NCI-H526 treated with DMSO at 0.1 percent for 48 hours (cell line): ENCODE measurements around the gene HS3ST1.
A peak's percentile ranks its signal among the peaks of the same experiment; 100 is the strongest.

Experiments
- DNase-seq: peaks from one replicate; lab custom pipeline; 2025; lab: John Stamatoyannopoulos, UW

HS3ST1 gene

GRCh38 chr4:11428231-11428898 lies at the start of gene HS3ST1:
TSS of gene HS3ST1 (minus strand) at chr4:11428894. CDS start at chr4:11400005, 28,889 bp downstream.
- DNase-seq = peak; percentile 40

DNA sequence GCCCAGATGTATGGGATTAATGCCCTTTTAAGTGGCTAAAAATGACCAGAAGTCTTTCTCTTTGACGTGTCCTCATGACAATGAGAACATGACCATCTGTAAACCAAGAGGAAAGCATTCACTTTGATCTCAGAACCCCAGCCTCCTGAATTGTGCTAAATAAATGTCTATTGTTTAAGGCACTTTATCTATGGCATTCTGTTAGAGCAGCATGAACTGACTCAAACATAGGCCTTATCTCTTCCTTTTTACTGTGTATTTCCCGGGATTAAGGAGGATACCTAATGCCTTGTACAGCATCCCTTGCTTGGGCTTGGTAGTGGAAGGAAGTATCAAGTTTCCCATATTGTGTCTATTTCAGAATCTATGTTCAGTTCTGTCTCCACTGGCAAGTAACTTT lies 47.2 kb upstream of the HS3ST1 start:
- no peak for DNase-seq

- DNase-seq = no peak
Observed at GRCh38 chr4:11474146-11474545, 45.5 kb upstream of the HS3ST1 start.

DNA sequence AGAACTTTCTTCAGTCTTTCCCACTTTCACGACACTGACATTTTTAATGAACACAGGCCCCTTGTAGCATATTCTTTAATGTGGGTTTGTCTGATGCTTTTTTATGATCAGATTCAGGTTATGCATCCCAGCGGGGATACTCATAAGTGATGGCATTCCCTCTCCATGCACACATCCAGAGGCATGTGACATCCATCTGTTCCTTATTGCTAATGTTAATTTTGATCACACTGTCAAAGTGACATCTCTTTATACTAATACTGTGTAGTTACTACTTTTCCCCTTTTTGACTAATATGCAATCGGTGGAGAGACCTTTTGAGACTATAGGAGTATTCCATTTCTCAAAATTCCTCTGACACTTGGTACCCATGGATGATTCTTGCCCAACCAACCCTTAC lies 43.8 kb upstream of the HS3ST1 start:
- DNase-seq = no peak

DNA sequence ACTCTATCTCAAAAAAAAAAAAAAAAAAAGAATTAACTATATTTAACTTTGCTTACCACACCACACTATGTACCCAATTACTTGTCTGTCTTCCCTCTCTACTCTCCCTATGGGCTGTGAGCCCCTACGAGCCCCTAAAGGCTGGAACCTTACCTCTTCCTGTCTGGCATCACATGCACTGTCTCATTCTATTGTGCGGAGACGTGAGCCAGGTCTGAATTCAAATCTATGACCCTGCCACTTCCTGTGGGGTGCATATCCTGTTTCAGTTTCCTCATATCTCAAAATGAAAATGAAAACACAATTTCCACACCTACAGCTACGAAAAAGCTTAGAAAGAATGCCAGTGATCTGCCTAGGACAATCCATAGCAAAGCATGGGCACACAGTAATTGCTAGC lies 42.9 kb upstream of the HS3ST1 start:
- no peak for DNase-seq

DNA sequence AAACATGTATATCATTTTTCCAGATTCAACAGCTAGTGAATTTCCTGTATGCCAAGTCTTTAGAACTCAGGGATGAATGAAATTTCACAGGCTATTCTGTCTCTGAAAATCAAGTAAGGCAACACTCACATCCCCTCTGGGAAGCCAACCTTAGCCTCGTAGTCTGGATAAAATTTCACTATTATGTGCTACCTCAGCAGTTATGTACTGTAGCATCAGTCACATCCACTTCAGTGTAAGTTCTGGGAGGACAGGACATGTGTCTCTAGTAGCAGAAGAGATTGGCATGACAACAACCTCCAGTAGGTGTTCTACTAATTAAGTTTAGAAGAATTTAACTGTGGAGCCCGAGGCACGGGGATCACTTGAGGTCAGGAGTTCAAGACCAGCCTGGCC lies 42.4 kb upstream of the HS3ST1 start:
- no peak for DNase-seq

GRCh38 chr4:11470438-11471045 lies 41.8 kb upstream of the HS3ST1 start:
- DNase-seq = no peak

DNA sequence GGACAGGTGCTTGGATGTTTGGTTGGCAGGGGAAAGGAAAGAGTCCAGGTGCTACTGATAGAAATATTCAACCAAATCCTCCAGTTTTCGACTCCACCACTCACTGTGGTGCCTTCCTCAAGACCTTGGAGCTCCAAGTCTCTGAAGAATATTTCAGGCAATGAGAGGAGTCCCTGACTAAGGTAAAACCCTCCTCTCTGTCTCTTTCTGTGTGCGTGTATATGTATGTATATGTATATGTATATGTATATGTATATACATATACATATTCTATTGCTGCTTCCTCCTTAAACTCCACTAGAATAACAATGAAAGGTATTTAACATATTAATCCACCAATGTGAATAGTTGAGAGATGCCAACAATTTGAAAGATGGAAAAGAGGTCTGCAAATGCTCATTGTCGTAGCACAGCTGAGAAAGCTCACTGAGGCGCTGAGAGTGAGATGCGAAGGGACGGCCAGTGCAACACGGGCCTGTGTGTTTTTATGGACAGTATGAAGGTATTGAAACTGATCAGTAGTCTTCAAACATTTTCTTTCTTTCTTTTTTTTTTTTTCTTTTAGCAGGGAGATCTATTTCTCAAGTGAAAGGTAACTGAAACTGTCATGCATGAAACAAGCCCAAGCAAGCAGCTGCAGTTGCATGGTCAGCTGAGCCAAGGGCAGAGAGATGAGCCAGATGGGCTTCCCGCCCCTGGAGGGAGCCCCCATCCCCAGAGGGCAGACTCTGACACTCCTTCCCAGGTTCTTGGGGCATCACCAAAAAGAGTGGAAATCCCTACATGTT lies 41.1 kb upstream of the HS3ST1 start:
- no peak for DNase-seq

GRCh38 chr4:11468901-11469300 lies 40.2 kb upstream of the HS3ST1 start:
- no peak for DNase-seq

- DNase-seq = no peak
Observed at GRCh38 chr4:11467931-11468330, 39.2 kb upstream of the HS3ST1 start.

- DNase-seq = no peak
Observed at GRCh38 chr4:11463707-11464106, 35.0 kb upstream of the HS3ST1 start.

DNA sequence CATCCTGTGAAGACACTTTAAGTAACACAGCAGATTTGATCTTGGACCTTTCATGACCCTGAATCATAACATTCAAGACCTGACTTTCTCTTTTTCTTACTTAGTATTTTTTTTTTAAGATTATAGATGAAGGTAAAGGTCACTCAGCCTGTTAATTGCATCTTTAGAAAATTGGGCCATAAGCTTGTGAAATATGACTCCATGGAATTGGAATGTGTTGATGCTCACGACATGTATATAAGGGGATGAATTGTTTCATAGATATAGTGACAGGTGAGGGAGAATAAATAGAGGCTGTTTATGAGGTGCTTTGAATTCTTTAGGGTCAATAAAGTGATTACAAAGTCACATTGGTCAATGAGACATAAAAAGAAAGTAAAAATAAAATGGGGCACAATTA lies 27.7 kb upstream of the HS3ST1 start:
- no peak for DNase-seq

DNA sequence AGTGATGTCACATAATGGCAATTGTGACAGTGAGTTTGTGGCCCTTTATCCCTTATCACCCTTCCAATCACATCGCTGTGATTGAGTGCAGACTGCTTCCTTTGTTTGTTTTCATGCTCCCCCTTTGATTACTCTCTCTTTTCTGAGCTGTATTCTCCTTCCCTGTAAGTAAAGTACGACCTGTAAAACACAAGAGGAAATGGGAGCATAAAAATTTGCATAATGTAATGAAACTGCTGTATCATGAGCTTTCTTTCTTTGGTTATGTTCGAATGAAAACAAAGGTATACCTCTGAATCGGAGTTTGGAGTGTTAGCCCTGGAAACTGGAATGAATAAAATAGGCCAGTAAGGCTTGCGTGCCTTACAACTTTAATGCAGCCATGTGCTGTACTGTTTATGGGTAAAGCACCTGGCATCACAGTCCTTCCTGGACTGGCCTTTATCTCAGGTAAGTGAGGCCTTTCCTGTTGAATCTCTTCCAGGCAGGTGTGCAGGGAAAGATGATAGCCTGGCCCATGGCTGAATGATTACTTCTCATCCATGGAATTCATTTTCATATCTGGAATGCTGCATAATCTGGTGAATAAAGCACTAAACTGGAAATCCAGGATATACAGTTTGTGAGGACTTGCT lies 26.6 kb upstream of the HS3ST1 start:
- peak; percentile 89 for DNase-seq

DNA sequence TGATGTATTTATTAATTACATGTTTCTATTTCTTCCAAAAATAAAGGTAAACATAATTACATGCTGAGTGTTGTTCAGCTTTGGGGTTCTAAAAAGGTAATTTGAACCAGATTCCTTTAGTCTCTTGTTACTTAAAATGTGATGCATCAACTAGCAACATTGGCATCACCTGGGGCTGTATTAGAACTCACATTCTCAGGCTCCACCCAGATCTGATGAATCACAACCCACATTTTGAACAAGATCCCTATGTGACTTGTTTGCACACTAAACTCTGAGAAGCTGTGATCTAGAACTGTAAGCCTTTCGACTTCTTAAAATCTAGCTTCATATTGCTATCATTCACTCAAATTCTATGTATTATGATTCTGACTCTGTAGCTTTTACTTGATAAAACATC lies 23.0 kb upstream of the HS3ST1 start:
- DNase-seq = no peak

DNA sequence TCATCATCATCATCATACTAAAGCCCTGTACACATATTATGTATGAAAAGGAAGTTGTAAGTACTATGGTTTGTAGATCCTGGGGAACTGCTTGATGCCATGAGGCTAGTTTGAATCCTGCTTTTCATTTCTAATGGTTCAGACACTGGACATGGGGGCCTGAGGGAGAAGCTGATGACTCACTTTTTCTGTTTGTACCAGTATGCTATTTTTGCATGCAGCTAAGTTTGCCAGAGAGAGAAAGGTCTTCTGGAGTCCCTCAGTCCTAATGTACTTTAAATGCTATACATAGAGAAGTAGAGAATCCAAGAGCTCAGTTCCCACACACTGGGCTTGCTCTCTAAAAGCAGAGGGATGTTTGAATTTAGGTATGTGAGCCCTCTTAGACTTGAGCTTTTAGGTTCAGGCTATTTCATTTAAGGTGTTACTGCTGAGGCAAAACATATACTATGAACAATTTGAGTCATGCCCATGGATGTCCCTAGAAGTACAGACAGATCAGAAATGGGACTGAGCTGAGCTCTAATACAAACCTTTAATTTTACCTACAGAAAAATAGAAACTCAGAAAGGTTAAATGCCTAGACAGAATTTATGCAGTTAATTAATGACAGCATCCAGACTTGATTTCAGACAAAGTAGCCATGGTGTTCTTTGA lies 17.6 kb upstream of the HS3ST1 start:
- no peak for DNase-seq

DNA sequence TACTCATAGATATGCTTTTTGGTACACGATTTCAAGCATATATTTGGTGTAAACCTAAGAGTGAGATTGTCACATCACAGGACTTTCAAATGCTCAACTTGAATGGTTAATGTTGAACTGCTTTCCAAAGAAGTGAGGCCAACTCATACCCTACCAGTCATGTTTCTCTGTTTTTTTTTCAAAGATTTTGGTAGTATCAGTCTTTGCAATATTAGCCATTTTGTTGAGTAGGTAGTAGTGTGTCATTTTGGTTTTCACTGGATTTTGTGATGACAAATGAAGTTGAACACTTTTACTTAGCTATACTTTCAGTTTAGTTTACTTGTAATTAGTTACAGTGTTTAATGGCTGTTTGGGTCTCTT lies 12.5 kb upstream of the HS3ST1 start:
- no peak for DNase-seq

DNA sequence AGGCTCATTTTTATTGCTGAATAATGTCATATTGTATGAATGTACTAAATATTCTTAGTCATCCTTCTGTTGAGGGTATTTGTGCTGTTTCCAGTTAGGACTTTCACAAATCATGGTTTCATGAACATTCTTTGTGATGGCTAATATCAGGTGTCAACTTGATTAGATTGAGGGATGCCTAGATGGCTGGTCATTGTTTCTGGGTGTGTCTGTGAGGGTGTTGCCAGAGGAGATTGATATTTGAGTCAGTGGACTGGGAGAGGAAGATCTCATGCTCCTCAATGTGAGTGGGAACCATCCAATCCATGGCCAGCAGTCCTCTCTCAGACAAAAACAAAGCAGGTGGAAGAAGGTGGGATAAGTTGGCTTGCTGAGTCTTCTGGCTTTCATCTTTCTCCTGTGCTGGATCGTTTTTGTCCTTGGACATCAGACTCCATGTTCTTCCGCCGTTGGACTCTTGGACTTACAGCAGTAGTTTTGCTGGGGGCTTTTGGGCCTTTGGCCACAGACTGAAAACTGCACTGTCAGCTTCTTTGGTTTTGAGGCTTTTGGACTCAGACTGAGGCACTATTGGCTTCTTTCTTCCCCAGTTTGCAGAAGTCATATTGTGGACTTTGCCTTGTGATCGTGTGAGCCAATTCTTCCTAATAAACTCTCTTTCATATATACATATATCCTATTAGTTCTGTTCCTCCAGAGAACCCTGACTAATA lies 11.9 kb upstream of the HS3ST1 start:
- DNase-seq = no peak

- DNase-seq = no peak
Observed at GRCh38 chr4:11439836-11440235, 11.1 kb upstream of the HS3ST1 start.

DNA sequence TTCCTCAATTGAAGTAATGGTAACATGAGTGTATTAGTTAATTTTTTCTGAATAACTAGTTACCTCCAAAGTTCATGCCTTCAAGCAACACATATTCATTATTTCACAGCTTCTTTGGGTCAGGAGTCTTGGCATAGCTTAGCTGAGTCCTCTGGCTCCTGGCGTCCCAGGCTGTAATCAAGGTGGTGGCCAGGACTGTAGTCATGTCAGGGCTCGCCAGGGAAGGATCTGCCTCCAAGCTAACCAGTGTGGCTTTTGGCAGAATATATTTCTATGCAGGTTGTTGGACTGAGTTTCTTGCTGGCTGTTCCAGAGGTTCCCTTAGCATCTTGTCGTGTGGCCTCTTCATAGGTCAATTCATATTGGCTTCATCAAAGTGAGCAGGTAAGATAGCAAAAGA lies 10.0 kb upstream of the HS3ST1 start:
- no peak for DNase-seq

- DNase-seq = no peak
Observed at GRCh38 chr4:11436673-11437072, 8.0 kb upstream of the HS3ST1 start.

DNA sequence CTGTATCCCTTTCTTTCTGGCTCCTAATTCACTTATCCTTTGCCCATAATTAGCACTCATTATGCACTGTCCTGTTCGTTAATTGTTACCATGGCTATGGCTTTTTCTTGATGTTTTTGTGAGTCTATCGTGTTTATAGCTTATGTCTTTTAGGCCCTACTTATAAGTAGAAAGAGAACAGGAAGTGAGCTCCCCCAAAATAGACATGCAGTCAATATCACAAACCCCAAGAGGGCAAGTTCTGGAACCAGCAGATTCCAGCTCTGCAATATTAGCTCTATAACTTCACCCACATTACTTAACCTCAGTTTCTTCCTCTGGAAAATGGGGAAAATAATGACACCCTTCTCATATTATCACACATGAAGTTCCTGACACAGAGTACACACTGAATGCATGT lies 7.4 kb upstream of the HS3ST1 start:
- DNase-seq = no peak

- no peak for DNase-seq
Observed at GRCh38 chr4:11435557-11435956, 6.9 kb upstream of the HS3ST1 start.
